ENCODE data around the gene PFKFB2. TPM values are rescaled to one million over a fixed set of nuclear protein-coding genes. Genes with fewer than 3 reads are reported as not detected.

The PFKFB2 gene
- total and polyA plus RNA-seq, 2 of the 8 experiments (the other 6 are each of a cell fraction or from before 2014, with no cell fraction given): 6.7 to 19.1 TPM

- no peaks in the 10 kb centered on the region for H3K4me1 ChIP-seq (replicated peaks in 1 of 4; ENCODE audit: control insufficient read depth in 3 of 4, insufficient read depth in 4 of 4, low read length in 3 of 4)
- H3K4me3 ChIP-seq (ENCODE audit: extremely low read depth in 1 of 4, insufficient read depth in 2 of 4, low read depth in 3 of 4, low read length in 4 of 4): no peak overlapping the region
- H3K4ac ChIP-seq (replicated peaks; ENCODE audit: insufficient read length, low read depth, low read length): no peak overlapping the region
- H4K5ac ChIP-seq (ENCODE audit: insufficient read length, low read depth, low read length): no peak overlapping the region
- H3K9me3 ChIP-seq (ENCODE audit: insufficient read depth in 2 of 2, low read depth in 1 of 2, low read length in 1 of 2): no peaks in the 10 kb centered on the region
- H2BK12ac ChIP-seq (ENCODE audit: low read depth, low read length): no peak overlapping the region
- no peak overlapping the region for H3K14ac ChIP-seq (ENCODE audit: insufficient read length)
- H3K79me1 ChIP-seq (ENCODE audit: low read depth, low read length): no peaks in the 10 kb centered on the region
- no peak overlapping the region for H3K56ac ChIP-seq (replicated peaks; ENCODE audit: insufficient read length, low read depth, low read length)
- H3K36me3 ChIP-seq (ENCODE audit: control insufficient read depth in 2 of 4, insufficient read depth in 4 of 4, low read length in 3 of 4): no peaks in the 10 kb centered on the region
- no peaks in the 10 kb centered on the region for H3K79me2 ChIP-seq (ENCODE audit: control insufficient read depth in 1 of 2, insufficient read depth in 2 of 2, low read length in 2 of 2)
- H4K91ac ChIP-seq (replicated peaks; ENCODE audit: insufficient read length, low read length): no peak overlapping the region
- no peak for DNase-seq (ENCODE audit: low read depth in 1 of 2, low spot score in 2 of 2)
- H2AFZ ChIP-seq (ENCODE audit: low read length): no peak overlapping the region
- no peaks in the 10 kb centered on the region for H4K20me1 ChIP-seq (replicated peaks in 1 of 2; ENCODE audit: control insufficient read depth in 1 of 2, insufficient read depth in 2 of 2, low read length in 2 of 2)
- ChIA-PET POLR2A (ENCODE audit: partially characterized antibody) (no interaction called here), CTCF (ENCODE audit: partially characterized antibody) (interaction anchor here (1.4 kb wide), 1 partner anchor 39 kb away, joined by 3 read pairs; no protein-coding TSS in a partner anchor)
- no peak overlapping the region for H3K18ac ChIP-seq (ENCODE audit: extremely low read depth, low read length)
- H3K27ac ChIP-seq (ENCODE audit: low read depth, low read length): no peak overlapping the region
- H3K4me2 ChIP-seq (ENCODE audit: insufficient read depth in 1 of 2, low read depth in 2 of 2, low read length in 2 of 2): no peak overlapping the region
- H3K23ac ChIP-seq (ENCODE audit: insufficient read length): no peak overlapping the region
- no peak overlapping the region for H3K9ac ChIP-seq (replicated peaks in 1 of 4; ENCODE audit: extremely low read depth in 1 of 4, low read depth in 3 of 4, low read length in 3 of 4)
- H2AK5ac ChIP-seq (ENCODE audit: low read depth, low read length): no peak overlapping the region
- no peak overlapping the region for H2BK15ac ChIP-seq (ENCODE audit: low read length)
- H2BK5ac ChIP-seq (ENCODE audit: low read depth, low read length): no peak overlapping the region
- no peak overlapping the region for H2BK20ac ChIP-seq (ENCODE audit: low read length)
- no peak overlapping the region for H4K8ac ChIP-seq (ENCODE audit: extremely low read depth, insufficient read depth, low read length)
- H3K23me2 ChIP-seq (ENCODE audit: low read depth, low read length): no peaks in the 10 kb centered on the region
- H3K27me3 ChIP-seq (replicated peaks in 1 of 4; ENCODE audit: control insufficient read depth in 3 of 4, extremely low read depth in 1 of 4, insufficient read depth in 3 of 4, low read length in 3 of 4): no peaks in the 10 kb centered on the region
- H2BK120ac ChIP-seq (replicated peaks; ENCODE audit: low read depth, low read length): no peak overlapping the region
- FAIRE-seq: no peak
- no peak for TF ChIP-seq KDM4A (IDR thresholded peaks at IDR 0.05; ENCODE audit: low read depth, low read length, severe bottlenecking)
- TF ChIP-seq ASH2L (IDR thresholded peaks at IDR 0.05; ENCODE audit: low read length): no peak
- no peak for TF ChIP-seq CHD1 (IDR thresholded peaks at IDR 0.05; ENCODE audit: low read depth, low read length)
These were observed 75.4 kb downstream of the PFKFB2 start for GRCh38 chr1:207128336-207128921.

All from H1 (cell line).